ENCODE data around the gene FAM83G.

- TF ChIP-seq EZH2 (IDR thresholded peaks at IDR 0.05; ENCODE audit: low read depth, unreplicated experiment) (no peak), STAT1 (IDR thresholded peaks at IDR 0.05; ENCODE audit: unreplicated experiment) (no peak), CTCF (conservative IDR thresholded peaks at IDR 0.05; ENCODE audit: low read depth in 2 of 2) (no peak), NANOG (IDR thresholded peaks at IDR 0.05; ENCODE audit: borderline replicate concordance) (no peak), REST (IDR thresholded peaks at IDR 0.05; ENCODE audit: unreplicated experiment) (no peak), POLR2AphosphoS5 (IDR thresholded peaks at IDR 0.05; ENCODE audit: low read depth) (no peak), EZH2phosphoT487 (IDR thresholded peaks at IDR 0.05; ENCODE audit: unreplicated experiment) (no peak), ZNF114 (CRISPR knock-in tag; IDR thresholded peaks at IDR 0.05) (no peak)
These were observed 16.6 kb downstream of the FAM83G start for GRCh38 chr17:18987862-18988545.
